Measurements from ENCODE around the gene RTP1. TPM values are rescaled to one million over a fixed set of nuclear protein-coding genes. Genes with fewer than 3 reads are reported as not detected.

RTP1 gene
- total and polyA plus RNA-seq, 7 donors = not detected

DNA sequence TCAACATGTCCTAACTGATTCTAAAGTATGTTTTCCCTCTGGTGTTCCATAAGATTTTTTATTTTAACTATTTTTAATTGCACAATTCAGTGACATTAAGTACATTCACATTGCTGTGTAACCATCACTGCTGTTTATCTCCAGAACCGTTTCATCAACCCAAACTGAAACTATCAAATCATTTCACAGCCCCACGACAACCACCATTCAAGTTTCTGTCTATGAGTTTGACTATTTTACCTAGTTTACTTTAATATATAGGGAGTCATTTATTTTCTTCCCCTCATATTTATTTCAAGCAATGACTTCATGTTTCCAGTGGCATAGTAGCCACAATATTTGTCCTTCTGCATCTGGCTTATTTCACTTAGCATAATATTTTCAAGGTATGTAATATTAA, 8.4 kb downstream of the RTP1 start:
- Histone ChIP-seq H3K27me3 (ENCODE audit: insufficient read depth in 3 of 3, low read length in 2 of 3) (no peaks in the 10 kb centered on the region), H3K4me1 (peaks cover 12% of the 10 kb centered on the region), H3K4me3 (no peak overlapping the region), H3K9me3 (no peaks in the 10 kb centered on the region), H3K36me3 (ENCODE audit: insufficient read depth in 1 of 2, low read depth in 1 of 2) (no peaks in the 10 kb centered on the region), H3K27ac (no peak overlapping the region)
- ATAC-seq (no peak), DNase-seq (no peak)
- no peak for TF ChIP-seq CTCF (IDR thresholded peaks at IDR 0.05)
- 77 to 89% (median 80%) methylated on average over 2 of the region's 2 CpGs for WGBS, 3 donors
- intact Hi-C loops (cut with DNase I) = no loop called here

GRCh38 chr3:187207062-187207461, 9.8 kb downstream of the RTP1 start:
- Histone ChIP-seq H3K4me3 (no peak overlapping the region), H3K4me1 (peaks cover 24% of the 10 kb centered on the region), H3K27me3 (ENCODE audit: insufficient read depth in 3 of 3, low read length in 2 of 3) (no peaks in the 10 kb centered on the region), H3K9me3 (no peaks in the 10 kb centered on the region), H3K36me3 (ENCODE audit: insufficient read depth in 1 of 2, low read depth in 1 of 2) (no peaks in the 10 kb centered on the region), H3K27ac (no peak overlapping the region)
- intact Hi-C loops (cut with DNase I) = no loop called here
- DNase-seq (no peak), ATAC-seq (no peak)
- no peak for TF ChIP-seq CTCF (IDR thresholded peaks at IDR 0.05)
- 87 to 89% (median 88%) methylated on average over 2 of the region's 2 CpGs for WGBS, 3 donors

- Histone ChIP-seq H3K27ac (no peak overlapping the region), H3K27me3 (ENCODE audit: insufficient read depth in 3 of 3, low read length in 2 of 3) (no peaks in the 10 kb centered on the region), H3K4me3 (no peak overlapping the region), H3K36me3 (ENCODE audit: insufficient read depth in 1 of 2, low read depth in 1 of 2) (no peaks in the 10 kb centered on the region), H3K4me1 (peaks cover 30% of the 10 kb centered on the region), H3K9me3 (no peaks in the 10 kb centered on the region)
- no peak for DNase-seq
- TF ChIP-seq CTCF (IDR thresholded peaks at IDR 0.05) = no peak
- intact Hi-C loops (cut with DNase I) = no loop called here
- no peak for ATAC-seq
These were observed 10.3 kb downstream of the RTP1 start for GRCh38 chr3:187207624-187208023.

DNA sequence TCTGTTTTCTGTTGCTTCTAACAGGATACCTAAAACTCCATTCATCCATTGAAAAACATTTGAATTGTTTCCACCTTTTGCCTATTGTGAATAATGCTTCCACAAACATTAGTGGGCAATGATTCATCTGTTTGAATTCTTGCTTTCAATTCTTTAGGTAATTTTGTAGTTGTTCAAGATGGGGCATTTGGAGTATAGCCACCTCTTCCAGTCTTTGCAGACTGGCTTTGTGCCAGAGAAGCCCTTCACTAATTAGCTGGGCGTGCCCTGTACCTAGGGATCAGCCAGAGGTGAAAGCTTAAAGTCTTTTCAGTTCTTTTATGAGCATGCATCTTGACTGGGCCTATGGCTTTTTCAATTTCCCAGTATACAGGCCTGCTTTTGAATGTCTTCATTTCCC, 10.9 kb downstream of the RTP1 start:
- intact Hi-C loops (cut with DNase I) = no loop called here
- WGBS, 3 donors = 53 to 81% (median 60%) methylated on average over 1 of the region's 1 CpG
- Histone ChIP-seq H3K9me3 (no peaks in the 10 kb centered on the region), H3K27ac (no peak overlapping the region), H3K4me3 (no peak overlapping the region), H3K4me1 (peaks cover 31% of the 10 kb centered on the region), H3K36me3 (ENCODE audit: insufficient read depth in 1 of 2, low read depth in 1 of 2) (no peaks in the 10 kb centered on the region), H3K27me3 (ENCODE audit: insufficient read depth in 3 of 3, low read length in 2 of 3) (no peaks in the 10 kb centered on the region)
- TF ChIP-seq CTCF (IDR thresholded peaks at IDR 0.05) = no peak
- DNase-seq (no peak), ATAC-seq (no peak)

GRCh38 chr3:187209491-187209890, 12.2 kb downstream of the RTP1 start:
- no peak for ATAC-seq
- H3K27me3 ChIP-seq (ENCODE audit: insufficient read depth in 3 of 3, low read length in 2 of 3) = no peaks in the 10 kb centered on the region
- no peaks in the 10 kb centered on the region for H3K36me3 ChIP-seq (ENCODE audit: insufficient read depth in 1 of 2, low read depth in 1 of 2)
- no peak overlapping the region for H3K4me3 ChIP-seq
- intact Hi-C loops (cut with DNase I) = no loop called here
- no peak for DNase-seq
- no peaks in the 10 kb centered on the region for H3K9me3 ChIP-seq
- H3K27ac ChIP-seq = no peak overlapping the region
- H3K4me1 ChIP-seq = peaks cover 31% of the 10 kb centered on the region
- TF ChIP-seq CTCF (IDR thresholded peaks at IDR 0.05) = no peak
